GM23338 (cell line): ENCODE measurements around the gene FKRP.

Experiments used
- CTCF ChIP-seq, 2 experiments: fragments of 200-600 bp in 1 of 2; sonication (generic) in 1 of 2; conservative IDR thresholded peaks; 2 replicates each; pipeline versions ENCODE4 v1.5.1 to v1.6.1; 2016 to 2017; ENCODE audit warnings: antibody characterized with exemption in 2 of 2, low read depth in 2 of 2, mild to moderate bottlenecking in 2 of 2, moderate library complexity in 1 of 2
- EZH2 ChIP-seq: fragments of 200-600 bp; sonication (generic); IDR thresholded peaks from one replicate; pipeline ENCODE4 v1.8.0; 2017; ENCODE audit warnings: antibody characterized with exemption, mild to moderate bottlenecking, low read depth; ENCODE audit not compliant: unreplicated experiment
- EZH2phosphoT487 ChIP-seq: fragments of 200-600 bp; sonication (generic); IDR thresholded peaks from one replicate; pipeline ENCODE4 v1.8.1; 2018; ENCODE audit warnings: antibody characterized with exemption; ENCODE audit not compliant: unreplicated experiment
- NANOG ChIP-seq: IDR thresholded peaks from 2 replicates; pipeline ENCODE4 v1.6.1; 2016; ENCODE audit warnings: antibody characterized with exemption, borderline replicate concordance
- STAT1 ChIP-seq: IDR thresholded peaks from one replicate; pipeline ENCODE4 v1.6.1; 2016; ENCODE audit warnings: antibody characterized with exemption; ENCODE audit not compliant: unreplicated experiment

GRCh38 chr19:46745521-46746280, at the start of gene FKRP:
- no peak for TF ChIP-seq EZH2
- TF ChIP-seq EZH2phosphoT487, result no peak
- TF ChIP-seq CTCF (conservative IDR thresholded peaks at IDR 0.05; ENCODE audit: low read depth in 2 of 2), result no peak
- TF ChIP-seq STAT1, result no peak
- TF ChIP-seq NANOG, result no peak
